CD4-positive, alpha-beta T cell treated with Interleukin-6 for 4 hours (primary cell): ENCODE measurements around the gene GABPB2.

ENCODE experiments used
- DNase-seq: peaks from one replicate; pipeline ENCODE4 v3.0.0-alpha.2; 2020; ENCODE audit warnings: mixed read lengths

GABPB2 gene

DNA sequence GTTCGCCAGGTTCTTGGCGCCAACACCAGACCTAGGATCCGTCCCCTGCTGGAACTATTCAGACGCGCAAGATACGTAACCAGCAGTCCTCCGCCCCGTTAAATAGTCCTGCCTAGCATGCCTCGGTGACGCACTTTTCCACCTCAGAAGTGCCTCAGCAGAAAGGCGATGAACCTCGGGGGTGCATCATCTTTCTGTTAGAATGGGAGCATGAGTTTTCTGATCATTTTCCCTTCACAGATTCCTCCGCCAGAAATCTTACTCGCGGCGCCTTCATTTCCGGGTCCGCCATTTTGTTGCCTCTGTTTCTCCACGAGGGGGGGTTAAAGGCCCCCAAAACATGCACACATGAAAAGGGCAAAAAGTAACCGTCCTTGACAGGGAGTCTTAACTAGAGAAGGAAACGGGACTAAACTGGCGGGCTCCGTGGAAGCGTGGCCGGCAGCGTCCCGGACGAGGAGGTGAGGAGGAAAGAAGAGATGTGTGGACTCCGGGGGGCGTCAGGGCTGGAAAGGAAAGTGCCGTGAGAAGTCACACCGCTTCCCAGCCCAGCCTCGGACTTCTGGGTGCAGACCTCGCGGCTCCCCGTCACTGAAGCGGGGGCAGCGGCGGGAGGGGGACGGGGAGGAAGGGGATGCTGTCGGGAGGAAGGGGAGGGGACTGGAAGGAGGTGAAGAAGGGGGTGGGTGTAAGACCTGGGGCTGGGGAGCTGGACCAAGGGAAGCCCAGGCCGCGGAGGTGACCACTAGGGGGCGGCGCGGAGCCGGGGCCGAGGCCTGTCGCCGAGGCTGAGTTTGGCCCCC, at the start of gene GABPB2:
GABPB2 (plus strand) TSS at position 288 of the 803 bp plus-strand sequence. CDS start 17,429 bp downstream, outside the sequence.
- peak; percentile 89 for DNase-seq

DNA sequence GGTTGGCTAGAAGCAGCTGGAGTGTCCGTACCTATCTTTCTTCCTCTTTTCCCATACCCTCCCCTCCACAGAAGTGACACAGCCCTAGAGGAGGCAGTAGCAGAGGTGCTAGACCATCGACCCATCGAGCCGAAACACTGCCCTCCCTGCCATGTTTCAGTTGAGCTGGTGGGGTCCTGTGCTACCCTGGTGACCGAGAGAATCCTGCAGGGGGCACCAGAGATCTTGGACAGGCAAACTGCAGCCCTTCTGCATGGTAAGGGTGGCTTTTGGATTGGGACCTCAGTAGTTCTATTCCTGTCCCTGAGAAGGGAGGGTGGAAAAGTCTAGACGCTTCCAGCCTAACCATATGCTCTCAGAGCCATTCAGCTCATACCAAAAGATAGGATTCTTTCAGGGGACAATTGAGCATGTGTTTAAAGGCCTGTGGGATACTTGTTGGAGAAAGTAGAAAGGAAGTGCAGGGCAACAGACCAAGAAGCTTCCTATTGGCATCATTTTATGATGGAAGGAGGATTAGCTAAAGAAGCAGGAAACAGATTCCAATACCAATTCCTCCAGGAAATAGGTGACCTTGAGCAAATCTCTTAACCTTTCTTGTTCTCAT, 45.9 kb upstream of the GABPB2 start:
- DNase-seq: peak; percentile 94

DNA sequence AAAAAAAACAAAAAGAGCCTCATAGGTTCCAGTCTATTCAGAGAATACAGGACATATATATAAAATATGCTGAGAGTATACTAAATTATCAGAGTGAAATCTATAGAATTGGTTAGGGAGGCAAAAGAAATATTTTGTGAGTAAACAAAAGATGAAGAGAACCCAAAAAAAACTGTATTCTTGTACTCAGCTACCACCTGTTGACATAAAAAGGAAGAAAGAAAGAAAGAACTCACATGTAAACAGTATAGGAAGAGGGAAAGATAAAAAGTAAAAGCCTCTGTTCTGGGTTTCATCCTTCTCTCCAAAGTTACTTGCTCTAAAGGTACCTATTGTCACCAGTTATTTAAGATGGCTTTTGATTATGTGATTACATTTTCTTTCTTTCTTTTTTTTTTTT, 44.1 kb upstream of the GABPB2 start:
- no peak for DNase-seq

DNA sequence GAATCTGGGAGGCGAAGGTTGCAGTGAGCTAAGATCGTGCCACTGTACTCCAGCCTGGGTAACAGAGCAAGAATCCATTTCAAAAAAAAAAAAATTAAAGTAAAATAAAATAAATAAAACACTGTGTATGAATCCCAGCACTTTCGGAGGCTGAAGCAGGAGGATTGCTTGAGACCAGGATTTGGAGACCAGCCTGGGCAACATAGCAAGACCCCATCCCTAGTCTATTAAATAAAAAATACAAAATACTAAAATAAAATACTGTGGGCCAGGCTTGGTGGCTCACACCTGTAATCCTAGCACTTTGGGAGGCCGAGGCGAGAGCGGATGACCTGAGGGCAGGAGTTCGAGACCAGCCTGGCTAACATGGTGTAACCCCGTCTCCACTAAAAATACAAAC, 38.4 kb upstream of the GABPB2 start:
- no peak for DNase-seq

DNA sequence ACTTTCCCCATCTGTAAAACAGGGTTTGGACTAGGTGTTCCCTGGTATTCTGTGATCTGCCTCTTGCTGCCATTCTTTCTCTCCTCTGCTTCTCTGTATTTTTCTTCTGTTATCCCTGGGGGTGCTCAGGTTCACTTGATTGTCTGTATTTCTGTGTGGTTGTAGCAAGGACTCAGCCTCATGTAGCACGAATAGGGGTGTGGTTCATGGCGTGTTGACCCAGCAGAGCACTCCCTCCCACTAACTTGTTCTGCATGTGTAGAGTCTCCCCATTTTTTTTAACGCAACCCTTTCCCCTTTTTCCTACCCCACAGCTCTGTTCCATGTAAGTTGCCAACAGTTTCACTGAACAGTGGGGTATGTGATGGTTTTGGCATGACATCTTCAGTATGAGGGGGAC, 35.4 kb upstream of the GABPB2 start:
- no peak for DNase-seq

DNA sequence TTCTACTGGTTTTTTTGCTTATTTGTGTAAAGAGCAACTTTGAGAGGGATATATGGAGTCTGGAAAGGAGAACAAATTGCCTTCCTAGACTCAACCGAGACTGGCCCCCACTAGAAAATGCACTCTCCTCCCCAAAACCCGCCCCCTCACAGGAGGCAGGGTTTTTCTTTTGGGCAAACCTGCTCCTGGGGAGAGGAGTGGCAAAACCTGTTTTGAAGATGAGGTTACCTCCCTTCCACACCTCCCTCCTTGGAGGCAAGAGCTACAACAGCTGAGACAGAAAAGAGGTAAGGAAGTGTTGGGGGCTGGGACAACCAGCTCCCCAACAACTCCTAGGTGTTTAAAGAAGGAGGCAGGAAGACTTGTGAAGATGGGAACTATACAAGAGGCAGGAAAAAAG, 34.2 kb upstream of the GABPB2 start, which contains the start of gene BNIPL:
BNIPL (plus strand) TSS at position 231 of the 400 bp plus-strand sequence; CDS start at position 371, 140 bp downstream.
- DNase-seq: no peak

DNA sequence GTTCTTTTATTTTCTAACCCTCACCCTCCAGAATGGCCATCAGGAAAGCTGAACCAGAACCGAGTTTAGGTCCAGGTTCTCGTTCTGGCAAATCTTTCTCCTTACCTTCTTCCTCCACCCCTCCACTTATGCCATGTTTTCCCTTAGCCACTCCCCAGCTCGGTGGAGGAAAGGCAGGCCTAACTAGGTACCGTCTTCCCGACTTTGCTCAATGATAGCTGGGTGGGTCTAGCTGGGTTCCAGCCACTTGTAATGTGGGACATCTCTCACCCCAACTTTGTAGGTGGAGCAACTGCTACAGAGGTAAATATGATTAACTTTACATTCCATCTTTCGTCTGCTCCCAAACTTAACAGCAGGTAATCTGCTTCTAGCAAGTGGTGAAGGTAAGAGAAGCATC, 33.5 kb upstream of the GABPB2 start:
- DNase-seq: no peak

DNA sequence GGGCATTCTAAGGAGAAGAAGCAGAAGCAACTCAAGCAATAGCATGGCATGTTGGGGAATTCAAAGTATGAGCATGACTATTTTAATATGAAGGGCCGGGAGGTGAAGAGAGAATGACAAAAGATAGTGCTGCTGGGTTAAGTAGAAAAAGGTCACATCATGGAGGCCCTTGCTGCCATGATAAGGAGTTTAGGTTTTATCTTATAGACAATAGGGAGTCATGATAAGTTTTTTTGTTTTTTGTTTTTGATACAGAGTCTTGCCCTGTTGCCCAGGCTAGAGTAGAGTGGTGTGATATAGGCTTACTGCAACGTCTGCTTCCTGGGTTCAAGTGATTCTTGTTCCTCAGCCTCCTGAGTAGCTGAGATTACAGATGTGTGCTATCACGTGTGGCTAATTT, 31.0 kb upstream of the GABPB2 start:
- no peak for DNase-seq

DNA sequence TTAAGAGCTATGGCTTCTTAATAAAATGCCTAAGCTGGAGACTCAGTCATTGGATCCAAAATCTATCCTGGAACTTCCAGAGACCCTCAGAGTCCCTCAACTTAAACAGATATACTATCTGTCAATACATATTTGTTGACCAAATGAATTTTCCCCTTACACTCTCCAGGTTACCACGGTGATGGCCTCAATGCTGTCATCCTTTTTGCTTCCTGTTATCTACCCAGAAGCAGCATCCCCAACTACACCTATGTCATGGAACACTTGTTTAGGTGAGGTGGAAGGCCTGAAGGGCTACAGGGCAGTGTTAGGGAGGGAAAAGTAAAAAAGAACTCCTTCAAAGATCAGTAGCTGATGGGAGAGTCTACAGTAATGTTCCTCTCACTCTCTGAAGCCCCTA, 27.4 kb upstream of the GABPB2 start:
- no peak for DNase-seq

DNA sequence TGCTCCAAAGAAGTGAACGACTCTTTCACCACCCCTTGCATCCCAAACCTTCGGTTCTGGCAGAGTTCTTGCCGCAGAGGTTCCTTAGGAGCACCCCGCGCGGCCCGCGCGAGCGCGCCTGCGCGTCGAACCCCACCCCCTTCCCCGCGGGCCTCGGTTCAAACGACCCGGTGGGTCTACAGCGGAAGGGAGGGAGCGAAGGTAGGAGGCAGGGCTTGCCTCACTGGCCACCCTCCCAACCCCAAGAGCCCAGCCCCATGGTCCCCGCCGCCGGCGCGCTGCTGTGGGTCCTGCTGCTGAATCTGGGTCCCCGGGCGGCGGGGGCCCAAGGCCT, 23.0 kb upstream of the GABPB2 start, which contains the start of gene C1orf56:
C1orf56 (plus strand) TSS at position 161 of the 334 bp plus-strand sequence; CDS start at position 258, 97 bp downstream.
- DNase-seq: peak; percentile 74

DNA sequence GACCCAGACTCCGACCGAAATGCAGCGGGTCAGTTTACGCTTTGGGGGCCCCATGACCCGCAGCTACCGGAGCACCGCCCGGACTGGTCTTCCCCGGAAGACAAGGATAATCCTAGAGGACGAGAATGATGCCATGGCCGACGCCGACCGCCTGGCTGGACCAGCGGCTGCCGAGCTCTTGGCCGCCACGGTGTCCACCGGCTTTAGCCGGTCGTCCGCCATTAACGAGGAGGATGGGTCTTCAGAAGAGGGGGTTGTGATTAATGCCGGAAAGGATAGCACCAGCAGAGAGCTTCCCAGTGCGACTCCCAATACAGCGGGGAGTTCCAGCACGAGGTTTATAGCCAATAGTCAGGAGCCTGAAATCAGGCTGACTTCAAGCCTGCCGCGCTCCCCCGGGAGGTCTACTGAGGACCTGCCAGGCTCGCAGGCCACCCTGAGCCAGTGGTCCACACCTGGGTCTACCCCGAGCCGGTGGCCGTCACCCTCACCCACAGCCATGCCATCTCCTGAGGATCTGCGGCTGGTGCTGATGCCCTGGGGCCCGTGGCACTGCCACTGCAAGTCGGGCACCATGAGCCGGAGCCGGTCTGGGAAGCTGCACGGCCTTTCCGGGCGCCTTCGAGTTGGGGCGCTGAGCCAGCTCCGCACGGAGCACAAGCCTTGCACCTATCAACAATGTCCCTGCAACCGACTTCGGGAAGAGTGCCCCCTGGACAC, 22.5 kb upstream of the GABPB2 start:
- DNase-seq: peak; percentile 68

DNA sequence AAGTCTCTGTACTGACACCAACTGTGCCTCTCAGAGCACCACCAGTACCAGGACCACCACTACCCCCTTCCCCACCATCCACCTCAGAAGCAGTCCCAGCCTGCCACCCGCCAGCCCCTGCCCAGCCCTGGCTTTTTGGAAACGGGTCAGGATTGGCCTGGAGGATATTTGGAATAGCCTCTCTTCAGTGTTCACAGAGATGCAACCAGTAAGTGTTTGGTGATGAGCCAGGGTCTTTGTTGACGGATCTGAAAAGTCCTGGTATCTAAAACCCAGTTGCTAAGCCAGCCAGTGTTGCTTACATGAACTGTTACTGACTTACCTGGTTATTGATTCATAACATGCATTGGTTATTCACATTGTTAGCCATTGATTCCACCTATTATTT, 21.9 kb upstream of the GABPB2 start:
- no peak for DNase-seq

DNA sequence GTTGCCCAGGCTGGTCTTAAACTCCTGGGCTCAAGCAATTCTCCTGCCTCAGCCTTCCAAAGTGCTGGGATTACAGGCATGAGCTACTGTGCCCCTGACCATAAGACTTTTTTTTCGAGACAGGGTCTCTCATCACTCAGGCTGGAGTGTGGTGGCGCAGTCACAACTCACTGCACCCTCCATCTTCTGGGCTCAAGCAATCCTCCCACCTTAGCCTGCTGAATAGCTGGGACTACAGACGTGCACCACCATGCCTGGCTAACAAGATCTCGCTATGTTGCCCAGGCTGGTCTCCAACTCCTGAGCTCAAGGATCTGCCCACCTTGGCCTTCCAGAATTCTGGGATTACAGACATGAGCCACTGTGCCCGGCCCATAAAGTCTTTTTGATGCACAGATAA, 21.1 kb upstream of the GABPB2 start:
- no peak for DNase-seq

DNA sequence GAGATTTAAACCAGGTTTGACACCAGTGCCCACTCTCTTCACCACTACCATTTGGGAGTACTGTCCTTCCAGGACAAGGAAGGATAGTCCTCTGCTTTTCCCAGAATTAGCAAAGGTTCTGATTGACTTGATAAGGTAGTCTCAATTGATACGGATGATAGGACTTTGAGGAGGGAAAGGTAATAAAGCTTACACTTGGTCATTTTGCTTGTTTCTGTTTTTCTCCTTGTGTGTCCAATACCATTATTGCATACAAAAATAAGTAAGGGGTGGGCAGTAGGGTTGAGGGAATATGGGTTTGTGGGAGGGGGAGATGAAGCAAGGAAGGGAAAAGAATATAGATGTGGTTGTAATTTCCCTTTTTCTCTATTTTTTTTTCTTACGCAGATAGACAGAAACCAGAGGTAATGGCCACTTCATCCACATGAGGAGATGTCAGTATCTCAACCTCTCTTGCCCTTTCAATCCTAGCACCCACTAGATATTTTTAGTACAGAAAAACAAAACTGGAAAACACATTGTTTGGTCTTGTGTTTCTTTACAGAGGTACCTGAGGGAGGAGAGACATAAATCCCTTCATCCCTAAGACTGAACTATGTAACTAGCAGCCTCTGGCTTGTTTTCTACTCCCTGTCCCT, 20.4 kb upstream of the GABPB2 start:
- DNase-seq: no peak

DNA sequence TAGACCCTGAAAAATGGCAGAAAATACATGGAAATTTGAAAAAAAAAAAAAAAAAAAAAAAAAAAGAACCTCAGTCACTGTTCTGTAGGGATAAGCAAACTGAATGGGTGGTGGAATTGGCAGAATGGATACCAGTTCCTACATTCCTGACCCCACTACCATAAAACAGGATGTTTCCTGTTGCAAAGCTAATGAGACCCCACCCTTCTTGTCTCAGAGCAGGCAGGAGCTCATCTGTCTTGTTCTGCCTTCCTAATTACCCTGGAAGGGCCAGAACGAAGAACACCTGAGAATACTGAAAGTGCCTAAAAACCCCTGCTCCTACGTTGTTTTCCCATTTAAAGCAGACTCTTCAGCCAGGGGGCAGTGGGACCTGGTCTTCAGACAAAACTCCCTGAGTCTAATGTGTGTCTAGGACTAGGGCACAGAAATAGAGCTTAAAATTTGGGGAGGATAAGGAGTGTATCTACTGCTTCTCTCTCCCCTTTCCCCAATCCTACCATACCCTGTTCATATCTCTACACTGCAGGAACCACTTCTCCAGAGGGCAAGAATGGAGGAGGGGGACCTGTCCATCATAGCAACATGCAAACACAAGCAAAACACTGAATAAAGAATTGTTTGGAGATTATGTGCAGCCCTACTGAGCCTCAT, 19.1 kb upstream of the GABPB2 start:
- no peak for DNase-seq

DNA sequence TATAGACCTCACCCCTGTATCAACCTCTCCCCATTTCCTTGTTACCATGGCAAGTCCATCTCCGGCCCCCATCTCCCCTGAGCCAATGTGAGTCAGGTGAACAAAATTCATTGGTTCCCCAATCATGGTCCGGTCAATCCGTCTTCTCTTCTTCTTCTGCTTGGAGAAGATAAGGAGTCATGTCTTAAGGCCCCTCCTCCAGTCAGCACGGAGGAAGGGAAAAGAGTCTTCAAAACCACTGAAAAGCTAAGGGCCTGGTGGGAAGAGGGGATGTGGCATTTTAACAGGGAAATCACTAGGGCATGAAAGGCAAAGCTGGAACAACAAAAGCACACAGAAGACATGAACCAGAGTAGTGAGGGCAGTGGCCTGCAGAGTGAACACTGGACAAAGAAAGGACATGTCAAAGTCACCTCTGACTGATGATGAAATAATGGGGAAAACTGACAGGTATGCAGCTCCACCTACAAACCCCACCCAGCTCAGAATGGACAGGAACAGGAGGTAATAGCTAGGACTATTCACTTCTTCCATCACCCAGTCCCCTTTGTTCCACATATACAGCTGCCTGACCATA, 15.5 kb upstream of the GABPB2 start:
- DNase-seq: no peak

DNA sequence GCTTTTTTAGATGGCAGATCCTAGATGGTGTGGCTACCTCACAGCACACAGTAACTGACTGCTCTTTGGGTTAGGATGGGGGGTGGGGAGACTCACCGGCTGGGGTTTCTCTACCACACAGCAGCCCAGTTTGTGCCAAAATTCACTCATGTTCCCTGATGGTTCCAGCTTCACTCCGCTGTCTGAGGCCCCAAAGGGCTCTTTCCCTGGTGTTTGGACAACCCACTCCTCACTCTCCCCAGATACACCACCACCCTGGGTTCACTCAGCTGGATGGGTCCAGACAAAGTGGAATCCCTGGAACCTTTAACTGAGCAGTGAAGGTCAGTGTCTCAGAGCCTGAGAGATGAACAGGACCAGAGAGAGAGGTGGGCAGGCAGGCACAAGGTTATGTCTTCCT, 15.0 kb upstream of the GABPB2 start:
- DNase-seq: no peak

DNA sequence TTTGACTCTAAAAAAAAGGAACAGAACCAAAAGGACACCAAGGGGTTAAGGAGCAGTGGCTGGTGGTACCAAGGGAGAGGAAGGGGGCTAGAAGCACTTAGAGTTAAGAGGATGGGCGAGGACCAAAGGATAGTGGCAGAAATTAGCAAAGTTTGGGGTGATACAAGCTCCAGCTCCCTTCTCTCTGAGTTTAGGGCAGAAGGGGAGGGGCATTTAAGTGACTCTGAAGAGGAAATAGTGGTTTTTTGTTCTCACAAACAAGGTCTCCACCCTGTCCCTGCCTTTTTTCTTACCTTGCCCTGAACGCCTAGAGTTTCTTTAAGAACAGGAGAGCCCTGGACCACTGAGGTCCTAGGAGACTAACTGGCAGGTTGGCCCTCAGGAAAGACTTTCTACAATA, 14.4 kb upstream of the GABPB2 start:
- peak; percentile 48 for DNase-seq

DNA sequence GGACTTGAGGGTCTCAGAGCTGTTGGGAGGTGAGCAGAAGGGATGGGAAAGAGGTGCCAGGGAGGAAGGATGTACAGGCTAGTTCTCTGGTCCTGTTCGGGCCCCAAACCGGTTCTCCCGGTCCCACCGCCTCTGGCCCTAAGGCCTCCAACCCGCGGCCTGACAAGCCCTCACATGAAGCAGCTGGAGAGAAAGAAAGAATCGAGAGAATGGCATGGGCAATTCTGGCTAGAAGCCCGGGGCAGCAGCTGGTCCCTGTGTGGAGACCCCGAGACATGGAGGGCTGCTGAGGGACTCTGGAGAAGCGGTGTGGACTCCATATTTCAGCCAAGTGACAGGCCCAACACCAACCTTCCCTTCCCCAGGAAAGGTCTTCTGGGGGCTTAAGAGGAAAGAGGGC, 11.9 kb upstream of the GABPB2 start:
- DNase-seq: no peak

DNA sequence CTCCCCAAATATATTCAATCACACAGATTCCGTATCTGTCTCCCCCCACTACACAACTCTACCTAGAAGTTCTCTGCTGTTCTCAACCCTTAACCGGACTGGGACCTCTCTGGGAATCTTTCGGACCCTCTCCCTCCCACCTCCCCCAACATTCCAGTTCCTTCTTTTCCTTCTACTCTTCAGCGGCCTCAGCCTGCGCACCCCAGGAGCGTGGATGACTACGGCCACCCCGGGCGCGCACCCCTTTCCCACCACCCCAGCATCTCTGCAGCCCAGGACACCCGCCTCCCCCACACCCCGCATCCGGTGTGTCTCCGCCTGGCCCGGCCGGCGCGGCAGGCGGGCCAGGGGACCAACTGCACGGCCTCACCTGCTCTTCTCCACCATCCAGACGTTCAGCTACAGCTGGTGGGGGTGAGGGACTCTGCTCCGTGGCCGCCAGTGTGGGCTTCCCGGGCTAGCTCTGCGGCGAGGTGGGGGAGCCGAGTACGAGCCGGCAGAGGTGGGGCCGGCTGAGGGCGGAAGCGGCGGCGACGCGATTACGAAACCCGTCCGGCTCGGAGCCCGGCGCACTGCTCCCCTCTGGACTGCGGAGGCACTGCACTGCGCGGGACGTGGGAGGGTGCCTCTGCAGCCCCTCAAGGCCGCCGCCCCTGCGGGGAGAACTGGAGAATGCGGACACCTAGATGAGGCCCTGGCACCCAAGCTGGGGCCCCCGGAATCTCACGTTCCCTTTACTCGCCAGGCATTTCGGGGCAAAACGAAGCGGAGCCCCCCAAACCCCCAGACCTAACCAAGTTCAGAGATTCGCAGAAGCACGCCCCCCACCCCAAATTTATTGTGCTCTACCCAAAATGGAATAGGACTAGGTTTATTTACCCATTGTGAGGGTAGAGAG, 11.2 kb upstream of the GABPB2 start, which contains the start of gene CDC42SE1:
CDC42SE1 (minus strand) TSS at position 514 of the 898 bp plus-strand sequence. CDS start 3,892 bp downstream, outside the sequence.
- peak; percentile 87 for DNase-seq

DNA sequence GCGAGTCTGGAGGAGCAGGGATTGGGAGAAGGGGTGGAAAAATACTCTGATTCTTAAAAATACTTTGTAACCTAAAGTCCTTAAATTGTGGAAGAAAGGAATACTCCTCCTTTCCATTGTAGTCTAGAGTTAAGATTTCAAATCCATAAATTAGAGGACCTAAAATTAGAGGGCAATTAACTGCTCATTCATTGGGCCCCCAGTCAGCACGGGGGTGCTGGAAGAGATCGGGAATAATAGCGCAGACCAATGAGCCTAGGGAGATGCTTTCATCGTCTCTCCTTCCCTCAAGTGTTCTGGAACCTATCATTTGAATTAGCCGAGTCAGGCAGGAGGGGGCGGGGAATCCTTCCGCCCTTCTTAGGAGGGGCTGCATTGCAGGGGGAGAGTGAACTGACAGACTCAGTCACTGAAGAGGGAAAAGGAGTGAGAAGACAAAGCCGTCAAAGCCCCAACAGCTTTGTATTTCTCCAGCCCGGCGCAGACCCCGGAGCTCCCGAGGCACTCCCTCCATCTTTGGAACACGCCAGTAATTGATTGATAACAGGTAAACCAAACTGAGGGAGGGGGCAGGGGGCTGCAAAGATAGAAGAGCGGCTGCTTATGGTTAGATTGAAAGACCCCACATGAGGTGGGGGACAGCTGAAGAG, 10.4 kb upstream of the GABPB2 start, which contains the start of gene MLLT11:
MLLT11 (plus strand) TSS at position 391 of the 650 bp plus-strand sequence. CDS start 6,828 bp downstream, outside the sequence.
- DNase-seq: peak; percentile 44
